GM18498 (cell line): Measurements from ENCODE around the gene CAMTA1.
"Not testable (repeated sequence)": the region's sequence is repeated elsewhere in the genome, so short reads cannot be mapped to it uniquely, and the experiment has no call there.

Experiments used
- ATAC-seq: cut with Tn5 transposase; IDR thresholded peaks from one replicate; pipeline ENCODE4 v1.9.1; 2021; ENCODE audit warnings: mild to moderate bottlenecking, moderate library complexity; ENCODE audit not compliant: unreplicated experiment

Gene CAMTA1

DNA sequence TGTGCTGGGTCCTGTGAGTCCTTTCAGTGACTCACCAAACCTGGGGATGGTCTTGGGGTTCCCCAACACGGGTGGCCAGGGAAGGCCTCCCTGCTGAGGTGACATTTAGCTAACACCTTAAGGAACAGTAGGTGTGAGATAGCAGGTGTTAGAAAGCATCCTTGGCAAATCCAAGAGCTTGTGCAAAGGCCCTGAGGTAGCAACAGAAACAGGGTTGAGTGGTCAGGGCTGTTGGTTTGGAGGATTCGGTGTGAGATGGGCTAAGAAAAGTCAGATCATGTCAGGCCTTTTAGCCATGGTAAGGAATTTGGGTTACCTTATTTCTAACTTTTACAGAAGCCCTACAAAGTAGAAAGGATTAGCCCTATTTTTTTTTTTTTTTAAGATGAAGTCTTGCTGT is 343.0 kb downstream of the CAMTA1 start:
- no peak for ATAC-seq

- ATAC-seq: no peak
These were observed 344.9 kb downstream of the CAMTA1 start for GRCh38 chr1:7130127-7130526.

GRCh38 chr1:7135493-7135892 is 350.2 kb downstream of the CAMTA1 start:
- no peak for ATAC-seq

- ATAC-seq: no peak
These were observed 351.1 kb downstream of the CAMTA1 start for GRCh38 chr1:7136166-7136953.

- no peak for ATAC-seq
These were observed 355.0 kb downstream of the CAMTA1 start for GRCh38 chr1:7140251-7140650.

- ATAC-seq: no peak
These were observed 360.7 kb downstream of the CAMTA1 start for GRCh38 chr1:7145947-7146346.

DNA sequence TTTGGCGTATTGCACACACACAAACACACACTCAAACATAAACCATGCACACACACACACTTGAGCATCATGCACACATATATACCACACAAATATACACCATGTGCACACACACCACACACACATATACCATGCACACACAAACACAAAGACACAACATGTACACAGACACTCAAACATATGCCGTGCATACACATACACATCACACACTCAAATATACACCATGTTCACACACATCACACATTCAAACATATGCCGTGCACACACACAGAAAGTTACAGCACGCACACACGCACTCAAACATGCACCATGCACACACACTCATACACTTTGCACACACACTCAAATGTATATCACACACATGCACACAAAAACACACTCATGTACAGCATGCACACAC is 361.5 kb downstream of the CAMTA1 start:
- ATAC-seq: no peak

DNA sequence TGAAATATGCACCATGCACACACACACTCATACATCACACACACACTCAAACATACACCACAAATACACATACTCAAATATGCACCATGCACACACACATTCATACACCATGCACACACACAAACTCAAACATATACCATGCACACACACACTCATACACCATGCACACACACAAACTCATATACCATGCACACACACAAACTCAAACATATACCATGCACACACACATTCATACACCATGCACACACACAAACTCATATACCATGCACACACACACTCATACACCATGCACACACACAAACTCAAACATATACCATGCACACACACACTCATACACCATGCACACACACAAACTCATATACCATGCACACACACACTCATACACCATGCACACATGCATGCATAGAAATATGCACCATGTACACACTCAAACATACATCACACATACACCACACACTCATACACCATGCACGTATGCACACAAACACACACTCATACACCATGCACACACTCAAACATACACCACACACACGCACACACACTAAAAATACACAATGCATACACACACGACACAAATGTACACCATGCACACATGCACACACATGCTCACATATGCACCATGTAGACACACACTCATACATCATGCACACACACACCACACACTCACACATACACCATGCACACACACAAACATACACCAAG is 362.5 kb downstream of the CAMTA1 start:
- not testable (repeated sequence) for ATAC-seq

DNA sequence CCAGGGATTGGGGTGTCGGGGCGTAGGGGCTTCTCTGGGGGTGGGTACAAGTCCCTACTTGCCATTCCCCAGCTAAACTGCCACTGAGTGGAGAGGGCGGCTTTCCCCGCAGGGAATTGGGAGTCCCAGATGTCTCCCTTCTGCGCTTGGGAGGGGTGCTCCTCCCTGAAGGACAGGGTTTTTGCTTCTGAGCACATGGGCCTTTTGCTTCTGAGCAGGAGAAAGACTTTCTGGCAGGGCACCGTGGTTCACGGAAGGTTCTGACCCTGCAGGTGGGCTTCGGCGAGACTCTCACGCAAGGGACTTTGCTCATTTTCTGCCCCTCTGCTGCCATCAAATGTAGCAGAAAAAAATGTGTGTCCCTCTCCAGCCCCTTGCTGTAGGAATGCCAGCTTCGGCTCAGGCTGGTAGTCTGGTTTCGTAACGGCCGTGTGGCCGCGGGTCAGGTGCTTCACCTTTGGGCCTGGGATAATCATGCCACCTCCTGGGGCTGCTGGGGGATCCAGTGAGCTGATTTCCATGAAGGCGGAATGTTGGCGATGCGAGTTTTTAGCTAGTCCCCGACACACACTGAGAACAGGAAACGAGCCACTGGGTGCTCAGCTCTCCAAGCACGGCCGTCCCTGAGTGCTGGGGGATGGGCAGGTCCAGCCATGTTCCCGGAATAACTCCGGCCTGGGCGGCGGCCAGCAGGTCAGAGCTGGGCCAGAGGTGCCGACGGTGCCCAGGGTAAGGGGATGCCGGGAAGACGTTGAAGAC is 364.0 kb downstream of the CAMTA1 start:
- ATAC-seq: no peak

GRCh38 chr1:7150724-7151280 is 365.5 kb downstream of the CAMTA1 start:
- ATAC-seq: no peak

DNA sequence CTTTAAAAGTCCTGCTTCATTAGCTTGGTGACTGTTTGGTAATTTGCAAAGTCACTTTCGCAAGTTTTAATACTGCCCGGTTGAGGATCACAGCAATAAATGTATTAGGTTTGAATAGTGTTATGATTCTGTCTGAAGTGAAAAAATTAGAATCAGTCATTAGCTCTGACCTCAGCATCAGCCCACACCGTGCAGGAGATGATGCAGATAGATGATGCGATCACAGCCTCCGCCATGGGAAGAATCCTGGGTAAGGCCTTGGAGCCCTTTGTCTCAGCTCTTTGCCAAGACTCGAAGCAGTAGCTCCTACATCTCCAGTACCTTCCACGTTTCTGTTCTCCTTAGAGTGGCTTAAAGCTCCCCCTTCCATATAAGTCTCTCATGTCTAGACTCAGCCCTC is 366.7 kb downstream of the CAMTA1 start:
- no peak for ATAC-seq

DNA sequence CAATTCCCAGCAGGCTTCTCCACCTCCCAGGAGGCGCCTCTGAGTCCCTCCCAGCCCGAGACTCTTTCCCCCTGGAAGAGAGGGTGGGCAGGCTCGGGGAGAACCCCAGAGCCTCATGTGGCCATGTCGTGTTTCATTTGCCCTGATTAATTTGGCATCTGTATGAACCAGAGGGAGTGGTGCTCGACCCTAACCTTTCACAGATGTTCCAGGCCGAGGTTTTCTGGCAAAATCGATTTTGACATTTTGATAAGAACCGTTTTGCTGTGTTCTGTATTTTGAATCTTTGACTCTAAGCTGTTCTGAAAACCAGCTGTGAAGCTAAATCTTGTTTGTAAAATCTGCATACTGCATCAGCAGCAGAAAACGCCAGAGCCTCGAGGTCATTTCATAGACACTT is 367.4 kb downstream of the CAMTA1 start:
- no peak for ATAC-seq

GRCh38 chr1:7153464-7153863 is 368.2 kb downstream of the CAMTA1 start:
- ATAC-seq: no peak

DNA sequence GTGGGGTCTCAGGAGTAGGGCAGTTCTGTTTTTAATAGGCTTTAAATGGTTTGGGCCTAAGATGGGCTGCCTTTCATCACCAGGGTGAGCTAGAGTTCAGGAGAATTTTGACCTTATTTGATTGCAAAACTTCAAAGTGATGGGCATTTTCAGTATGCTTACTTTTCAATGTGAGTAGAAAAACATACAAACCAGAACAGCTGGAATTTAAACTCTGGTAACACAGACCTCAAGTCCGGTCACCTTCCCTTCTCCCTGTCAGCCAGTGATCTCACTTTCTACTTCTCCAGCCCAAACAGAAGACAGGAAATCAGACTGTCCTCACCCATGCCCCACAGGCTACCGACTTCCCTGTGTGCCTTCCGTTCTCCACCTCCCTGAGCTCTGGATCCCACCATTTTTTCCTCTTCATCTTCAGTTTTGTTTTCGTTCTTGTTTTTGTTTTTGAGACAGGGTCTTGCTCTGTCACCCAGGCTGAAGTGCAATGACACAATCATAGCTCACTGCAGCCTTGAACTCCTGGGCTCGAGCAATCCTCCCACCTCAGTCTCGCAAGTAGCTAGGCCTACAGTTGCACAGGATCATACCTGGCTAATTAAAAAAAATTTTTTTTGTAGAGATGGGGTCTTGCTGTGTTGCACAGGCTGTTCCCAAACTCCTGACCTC is 374.0 kb downstream of the CAMTA1 start:
- no peak for ATAC-seq

- not testable (repeated sequence) for ATAC-seq
These were observed 383.3 kb downstream of the CAMTA1 start for GRCh38 chr1:7168554-7168953.

- ATAC-seq: no peak
These were observed 385.9 kb downstream of the CAMTA1 start for GRCh38 chr1:7171168-7171567.

DNA sequence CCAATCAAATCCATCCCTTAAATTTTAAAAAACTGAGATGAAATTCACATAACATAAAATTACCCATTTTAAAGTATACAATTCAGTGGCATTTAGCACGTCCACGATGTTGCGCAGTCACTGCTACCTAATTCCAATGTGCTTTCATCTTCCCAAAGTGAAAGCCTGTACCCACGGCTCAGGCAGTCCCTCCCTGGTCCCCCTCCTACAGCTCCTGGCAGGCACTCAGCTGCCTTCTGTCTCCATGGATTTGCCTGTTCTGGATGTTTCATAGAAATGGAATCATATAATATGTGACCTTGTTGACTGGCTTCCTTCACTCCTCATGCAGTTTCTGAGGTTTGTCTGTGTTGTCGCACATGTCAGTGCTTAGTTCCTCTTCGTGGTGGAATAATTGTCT is 386.3 kb downstream of the CAMTA1 start:
- ATAC-seq: no peak

- no peak for ATAC-seq
These were observed 387.6 kb downstream of the CAMTA1 start for GRCh38 chr1:7172804-7173203.

GRCh38 chr1:7174561-7174960 is 389.3 kb downstream of the CAMTA1 start:
- no peak for ATAC-seq

DNA sequence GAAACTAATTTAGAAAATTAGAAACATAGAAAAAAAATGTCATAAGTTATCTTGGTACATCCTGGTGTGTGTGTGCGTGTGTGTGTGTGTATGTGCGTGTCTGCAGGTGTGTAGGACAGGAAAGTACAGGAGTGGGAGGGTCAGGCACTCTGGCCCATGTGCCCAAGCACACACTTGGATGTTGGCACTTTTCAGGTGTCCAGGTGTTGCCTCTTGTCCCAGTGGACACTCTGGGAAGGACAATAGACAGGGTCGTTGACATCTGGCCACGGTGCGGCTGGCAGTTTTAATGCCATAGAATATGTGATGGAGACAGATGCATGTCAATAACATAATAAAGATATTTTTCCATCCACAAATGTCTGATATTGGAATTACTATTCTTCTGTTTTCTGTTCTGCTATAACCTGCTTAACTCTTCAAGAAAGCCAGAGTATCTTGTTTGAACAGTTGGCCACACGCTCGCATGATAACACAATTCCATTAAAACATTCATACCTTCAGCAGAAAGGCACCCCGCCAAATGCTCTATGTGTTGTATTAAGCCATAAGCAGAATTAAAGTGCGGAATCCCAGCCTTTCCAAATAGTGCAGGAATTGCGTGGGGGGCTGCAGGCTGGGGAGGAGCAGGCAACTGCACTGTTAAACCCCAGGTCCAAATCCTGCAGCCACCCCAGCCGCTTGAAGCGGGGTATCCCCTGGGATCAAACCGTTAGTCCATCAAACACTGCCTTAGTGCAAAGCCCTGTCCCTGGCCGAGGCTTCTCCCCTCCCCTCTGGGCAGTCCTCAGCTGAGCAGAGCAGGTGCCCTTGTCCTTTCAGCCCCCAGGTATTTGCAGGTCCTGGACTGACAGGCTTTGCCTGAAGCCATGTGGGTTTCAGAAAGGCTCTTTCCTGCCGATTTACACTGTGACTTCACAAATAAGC is 390.0 kb downstream of the CAMTA1 start:
- no peak for ATAC-seq
